H9 (cell line): ENCODE data around the gene FBXW4. TPM values are rescaled to one million over a fixed set of nuclear protein-coding genes. Genes with fewer than 3 reads are reported as not detected.

ENCODE experiments used
- DNase-seq: peaks from one replicate; pipeline ENCODE4 v3.0.0-alpha.2; 2017
- H2AFZ ChIP-seq: one replicate; pipeline ENCODE4 v1.6.1; 2013; ENCODE audit warnings: mild to moderate bottlenecking, low read length, control low read depth, moderate library complexity
- H2AK5ac ChIP-seq: 2 replicates; pipeline ENCODE4 v1.6.1; 2013; ENCODE audit warnings: low read length, control low read depth, mixed read lengths; ENCODE audit not compliant: insufficient read length
- H2BK120ac ChIP-seq: one replicate; pipeline ENCODE4 v1.6.1; 2013; ENCODE audit warnings: low read depth, mild to moderate bottlenecking, low read length, control low read depth, inconsistent platforms; ENCODE audit not compliant: poor library complexity, severe bottlenecking
- H2BK12ac ChIP-seq: 2 replicates; pipeline ENCODE4 v1.6.1; 2013; ENCODE audit warnings: low read length, control low read depth, mixed read lengths, low read depth; ENCODE audit not compliant: insufficient read length
- H2BK15ac ChIP-seq: 2 replicates; pipeline ENCODE4 v1.6.1; 2013; ENCODE audit warnings: low read depth, low read length, control low read depth
- H2BK20ac ChIP-seq: one replicate; pipeline ENCODE4 v1.6.1; 2013; ENCODE audit warnings: low read depth, mild to moderate bottlenecking, low read length, control low read depth, inconsistent platforms; ENCODE audit not compliant: poor library complexity, severe bottlenecking
- H2BK5ac ChIP-seq: 2 replicates; pipeline ENCODE4 v1.6.1; 2013; ENCODE audit warnings: low read length, control low read depth, mixed read lengths; ENCODE audit not compliant: insufficient read length
- H3K14ac ChIP-seq: 2 replicates; pipeline ENCODE4 v1.6.1; 2013; ENCODE audit warnings: low read length, control low read depth; ENCODE audit not compliant: insufficient read depth
- H3K18ac ChIP-seq: 2 replicates; pipeline ENCODE4 v1.6.1; 2013; ENCODE audit warnings: low read depth, mild to moderate bottlenecking, mixed read lengths, low read length, control low read depth; ENCODE audit not compliant: insufficient read length
- H3K23ac ChIP-seq: 2 replicates; pipeline ENCODE4 v1.6.1; 2013; ENCODE audit warnings: low read length, control low read depth, mixed read lengths, low read depth; ENCODE audit not compliant: insufficient read length
- H3K23me2 ChIP-seq: 2 replicates; pipeline ENCODE4 v1.6.1; 2013; ENCODE audit warnings: low read depth, mild to moderate bottlenecking, mixed read lengths, low read length, control low read depth; ENCODE audit not compliant: insufficient read length, poor library complexity, severe bottlenecking
- H3K27ac ChIP-seq: 2 replicates; pipeline ENCODE4 v1.5.1; 2013; ENCODE audit warnings: low read length, control low read depth, mixed read lengths, low read depth; ENCODE audit not compliant: insufficient read length
- H3K27me3 ChIP-seq: 2 replicates; pipeline ENCODE4 v1.6.1; 2013; ENCODE audit warnings: low read length, control low read depth, inconsistent platforms; ENCODE audit not compliant: insufficient read depth
- H3K4ac ChIP-seq: 2 replicates; pipeline ENCODE4 v1.6.1; 2013; ENCODE audit warnings: low read depth, mild to moderate bottlenecking, control low read depth, inconsistent platforms, low read length, moderate library complexity
- H3K4me1 ChIP-seq: 2 replicates; pipeline ENCODE4 v1.6.1; 2013; ENCODE audit warnings: low read length, control low read depth, inconsistent platforms; ENCODE audit not compliant: insufficient read depth
- H3K4me2 ChIP-seq: 2 replicates; pipeline ENCODE4 v1.6.1; 2013; ENCODE audit warnings: low read length, control low read depth, mixed read lengths; ENCODE audit not compliant: insufficient read length, insufficient read depth
- H3K56ac ChIP-seq: 2 replicates; pipeline ENCODE4 v1.6.1; 2013; ENCODE audit warnings: low read depth, mild to moderate bottlenecking, mixed read lengths, low read length, control low read depth; ENCODE audit not compliant: insufficient read length
- H3K79me1 ChIP-seq: 2 replicates; pipeline ENCODE4 v1.6.1; 2013; ENCODE audit warnings: low read depth, mild to moderate bottlenecking, moderate library complexity, low read length, control low read depth, inconsistent platforms; ENCODE audit not compliant: insufficient read depth, poor library complexity, severe bottlenecking
- H3K79me2 ChIP-seq: 2 replicates; pipeline ENCODE4 v1.6.1; 2013; ENCODE audit warnings: low read length, control low read depth, inconsistent platforms; ENCODE audit not compliant: insufficient read depth
- H3K9ac ChIP-seq: 2 replicates; pipeline ENCODE4 v1.6.1; 2013; ENCODE audit warnings: low read length, control low read depth, mixed read lengths; ENCODE audit not compliant: insufficient read length; ENCODE audit errors: extremely low read depth
- H3K9me3 ChIP-seq: one replicate; pipeline ENCODE4 v1.6.1; 2013; ENCODE audit warnings: low read depth, low read length, inconsistent platforms; ENCODE audit not compliant: control insufficient read depth
- H3T11ph ChIP-seq: one replicate; pipeline ENCODE4 v1.6.1; 2013; ENCODE audit warnings: mild to moderate bottlenecking, low read length, control low read depth, inconsistent platforms
- H4K20me1 ChIP-seq: one replicate; pipeline ENCODE4 v1.6.1; 2013; ENCODE audit not compliant: control insufficient read depth, insufficient read length, insufficient read depth
- H4K5ac ChIP-seq: 2 replicates; pipeline ENCODE4 v1.6.1; 2013; ENCODE audit warnings: low read depth, mild to moderate bottlenecking, mixed read lengths, low read length, control low read depth; ENCODE audit not compliant: insufficient read length
- H4K8ac ChIP-seq: replicated peaks from 2 replicates; pipeline ENCODE4 v1.6.1; 2013; ENCODE audit warnings: low read length, control low read depth, mixed read lengths, low read depth; ENCODE audit not compliant: insufficient read length
- H4K91ac ChIP-seq: 2 replicates; pipeline ENCODE4 v1.6.1; 2013; ENCODE audit warnings: low read depth, mild to moderate bottlenecking, moderate library complexity, mixed read lengths, low read length, control low read depth; ENCODE audit not compliant: insufficient read length
- H3K27ac Mint-ChIP-seq, 3 experiments: 2 replicates in 2 of 3; 3 replicates in 1 of 3; pipeline ENCODE4 v1.8.0; 2020 to 2021; ENCODE audit warnings: mixed read lengths in 3 of 3, mild to moderate bottlenecking in 1 of 3, moderate library complexity in 1 of 3
- H3K27me3 Mint-ChIP-seq: 2 replicates; pipeline ENCODE4 v1.8.0; 2021; ENCODE audit warnings: low read depth, mild to moderate bottlenecking, moderate library complexity, mixed read lengths
- H3K36me3 Mint-ChIP-seq, 3 experiments: 2 replicates in 2 of 3; 3 replicates in 1 of 3; pipeline ENCODE4 v1.8.0; 2020 to 2021; ENCODE audit warnings: low read depth in 3 of 3, mixed read lengths in 3 of 3; ENCODE audit not compliant: insufficient read depth in 1 of 3
- H3K4me1 Mint-ChIP-seq, 2 experiments: 2 replicates each; pipeline ENCODE4 v1.8.0; 2020; ENCODE audit warnings: mixed read lengths in 2 of 2
- H3K4me3 Mint-ChIP-seq, 2 experiments: 2 replicates in 1 of 2; 3 replicates in 1 of 2; pipeline ENCODE4 v1.8.0; 2020 to 2021; ENCODE audit warnings: mild to moderate bottlenecking in 2 of 2, mixed read lengths in 2 of 2, moderate library complexity in 1 of 2
- H3K9me3 Mint-ChIP-seq, 2 experiments: 2 replicates in 1 of 2; 3 replicates in 1 of 2; pipeline ENCODE4 v1.8.0; 2020; ENCODE audit warnings: mild to moderate bottlenecking in 2 of 2, mixed read lengths in 2 of 2, moderate library complexity in 1 of 2
- CTCF ChIP-seq: fragments of 200-600 bp; sonication (generic); conservative IDR thresholded peaks from 3 replicates; pipeline ENCODE4 v1.8.0; 2021; ENCODE audit warnings: antibody characterized with exemption, mild to moderate bottlenecking
- WGBS: extraction: QIAGEN DNeasy Blood & Tissue Kit; methylation state at CpG from one replicate; pipeline ENCODE4 v1.1.7; 2013; ENCODE audit warnings: missing lambda C conversion rate, low lambda C conversion rate, mixed read lengths; ENCODE audit not compliant: insufficient read length; ENCODE audit errors: extremely low coverage; 5-methylcytosine and 5-hydroxymethylcytosine counted together
- total RNA-seq: library from RNA; stranded (reverse); gene quantifications from 2 replicates; pipeline ENCODE4 v1.2.1, GENCODE V29; 2021

The FBXW4 gene
- total RNA-seq, 1 experiment from 2014 or later: 41.6 TPM

- Mint-ChIP-seq H3K36me3 (no peaks in the 10 kb centered on the region), H3K4me3 (no peak overlapping the region), H3K27me3 (peaks cover 1% of the 10 kb centered on the region), H3K27ac (no peak overlapping the region), H3K4me1 (peaks cover 0 to 3% of the 10 kb centered on the region in 2 experiments; a peak in 1 of 4 replicates), H3K9me3 (no peaks in the 10 kb centered on the region)
- Histone ChIP-seq H3T11ph (no peak overlapping the region), H3K4me2 (no peak overlapping the region), H3K79me1 (no peaks in the 10 kb centered on the region), H3K9me3 (no peaks in the 10 kb centered on the region), H3K27ac (no peak overlapping the region), H3K79me2 (no peaks in the 10 kb centered on the region), H4K91ac (no peak overlapping the region), H3K23me2 (no peaks in the 10 kb centered on the region), H2BK5ac (no peak overlapping the region), H4K20me1 (no peaks in the 10 kb centered on the region), H2BK15ac (no peak overlapping the region), H4K8ac (no peak overlapping the region), H3K18ac (no peak overlapping the region), H2BK120ac (no peak overlapping the region), H3K4me1 (no peaks in the 10 kb centered on the region), H3K14ac (no peak overlapping the region), H3K4ac (no peak overlapping the region), H3K27me3 (no peaks in the 10 kb centered on the region; the same call in 1 of the 2 replicates), H2AK5ac (no peak overlapping the region), H2BK20ac (no peak overlapping the region), H2BK12ac (no peak overlapping the region), H3K23ac (no peak overlapping the region), H2AFZ (no peak overlapping the region), H4K5ac (no peak overlapping the region), H3K56ac (no peak overlapping the region), H3K9ac (no peak overlapping the region)
- WGBS: no CpG with 5 or more reads among the region's 2 CpGs
- DNase-seq: no peak
- TF ChIP-seq CTCF: no peak
These were observed 47.0 kb upstream of the FBXW4 start for GRCh38 chr10:101741938-101742337.
